ENCODE measurements around the gene CPTP.

The CPTP gene

GRCh38 chr1:1376551-1377226 lies 52.1 kb downstream of the CPTP start:
- H3K9me3 ChIP-seq, result no peaks in the 10 kb centered on the region
- H3K4me3 ChIP-seq, result no peak overlapping the region
- H3K4me1 ChIP-seq, result peaks cover 7% of the 10 kb centered on the region
- DNase-seq (ENCODE audit: low spot score in 2 of 2), result no peak
- no peaks in the 10 kb centered on the region for H3K27me3 ChIP-seq (ENCODE audit: low read depth)
- peaks cover 33% of the 10 kb centered on the region for H3K36me3 ChIP-seq (replicated peaks)
- in situ Hi-C loops (cut with MboI; ENCODE audit: low sequenced_read_pairs), result no loop called here

GRCh38 chr1:1377540-1378205 lies 53.1 kb downstream of the CPTP start:
- Histone ChIP-seq H3K27me3 (ENCODE audit: low read depth) (no peaks in the 10 kb centered on the region), H3K4me1 (peaks cover 7% of the 10 kb centered on the region), H3K4me3 (no peak overlapping the region), H3K36me3 (replicated peaks) (peaks cover 27% of the 10 kb centered on the region), H3K9me3 (no peaks in the 10 kb centered on the region)
- no peak for DNase-seq (ENCODE audit: low spot score in 2 of 2)
- in situ Hi-C loops (cut with MboI; ENCODE audit: low sequenced_read_pairs), result no loop called here
